DND-41 (cell line): ENCODE data around the gene PDLIM5.

ENCODE experiments used
- EZH2 ChIP-seq: IDR thresholded peaks from 3 replicates; pipeline ENCODE4 v1.6.1; 2012; ENCODE audit warnings: borderline replicate concordance, low read depth, mild to moderate bottlenecking, moderate library complexity, low read length, inconsistent platforms; ENCODE audit not compliant: severe bottlenecking
- TF ChIP-seq, protein P1 (sequence below): IDR thresholded peaks from 2 replicates; pipeline ENCODE4 v1.5.1; 2012; ENCODE audit warnings: borderline replicate concordance, low read length, moderate library complexity, mild to moderate bottlenecking; ENCODE audit not compliant: poor library complexity, severe bottlenecking; ENCODE audit errors: extremely low read depth

DNA sequence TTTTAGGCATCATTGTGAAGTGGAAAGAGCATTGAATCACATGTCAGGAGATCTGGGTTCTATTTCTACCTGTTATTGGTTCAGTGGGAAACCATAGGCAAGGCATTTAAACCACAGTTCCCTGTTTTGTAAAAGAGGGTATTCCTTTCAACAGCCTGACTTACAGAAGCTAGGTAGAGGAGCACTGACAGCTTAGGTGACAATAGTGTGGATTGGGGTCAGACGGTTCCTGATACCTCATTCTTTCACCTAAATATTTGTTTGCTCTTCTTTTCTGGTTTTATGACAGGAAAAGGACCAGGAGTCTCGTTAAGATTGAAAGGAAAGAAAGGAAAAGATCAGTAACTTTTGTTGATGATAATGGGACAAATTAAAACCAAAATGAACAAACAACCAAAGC is 15.9 kb upstream of the PDLIM5 start:
- TF ChIP-seq, protein P1, sequence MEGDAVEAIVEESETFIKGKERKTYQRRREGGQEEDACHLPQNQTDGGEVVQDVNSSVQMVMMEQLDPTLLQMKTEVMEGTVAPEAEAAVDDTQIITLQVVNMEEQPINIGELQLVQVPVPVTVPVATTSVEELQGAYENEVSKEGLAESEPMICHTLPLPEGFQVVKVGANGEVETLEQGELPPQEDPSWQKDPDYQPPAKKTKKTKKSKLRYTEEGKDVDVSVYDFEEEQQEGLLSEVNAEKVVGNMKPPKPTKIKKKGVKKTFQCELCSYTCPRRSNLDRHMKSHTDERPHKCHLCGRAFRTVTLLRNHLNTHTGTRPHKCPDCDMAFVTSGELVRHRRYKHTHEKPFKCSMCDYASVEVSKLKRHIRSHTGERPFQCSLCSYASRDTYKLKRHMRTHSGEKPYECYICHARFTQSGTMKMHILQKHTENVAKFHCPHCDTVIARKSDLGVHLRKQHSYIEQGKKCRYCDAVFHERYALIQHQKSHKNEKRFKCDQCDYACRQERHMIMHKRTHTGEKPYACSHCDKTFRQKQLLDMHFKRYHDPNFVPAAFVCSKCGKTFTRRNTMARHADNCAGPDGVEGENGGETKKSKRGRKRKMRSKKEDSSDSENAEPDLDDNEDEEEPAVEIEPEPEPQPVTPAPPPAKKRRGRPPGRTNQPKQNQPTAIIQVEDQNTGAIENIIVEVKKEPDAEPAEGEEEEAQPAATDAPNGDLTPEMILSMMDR: no peak
- TF ChIP-seq EZH2: no peak
